Endothelial cell of umbilical vein (primary cell): ENCODE measurements around the gene ZNF791. TPM values are rescaled to one million over a fixed set of nuclear protein-coding genes. Genes with fewer than 3 reads are reported as not detected.

ENCODE experiments used
- BruUV-seq: library from RNA; stranded (reverse); fragments of 400-500 nt; replicated peaks from 2 replicates; lab custom pipeline; 2021; lab: Mats Ljungman, UMichigan
- CTCF ChIA-PET: fragments of 300-600, 350-600 bp; sonication (Branson Sonifier 250); formaldehyde crosslinking; loops from one replicate; lab custom pipeline; 2021; ENCODE audit warnings: antibody characterized with exemption, inconsistent platforms; lab: Charles Lee
- POLR2A ChIA-PET: fragments of 300-600, 350-600 bp; sonication (Branson Sonifier 250); formaldehyde crosslinking; loops from one replicate; lab custom pipeline; 2021; ENCODE audit warnings: antibody characterized with exemption, inconsistent platforms; lab: Charles Lee
- DNase-seq: peaks from one replicate; pipeline ENCODE4 v3.0.0-alpha.2; 2011; ENCODE audit warnings: low read depth, low spot score
- FAIRE-seq: peaks from 2 replicates; lab custom pipeline; 2011; peaks lifted over from hg19 to GRCh38; lab: Jason Lieb, UNC
- H2AFZ ChIP-seq: 2 replicates; pipeline ENCODE4 v1.6.0; 2012; ENCODE audit warnings: low read depth, low read length, control low read depth, inconsistent platforms
- H3K27ac ChIP-seq: 2 replicates; pipeline ENCODE4 v1.5.1; 2011; ENCODE audit warnings: low read depth, mild to moderate bottlenecking, control low read depth, low read length, moderate library complexity; ENCODE audit not compliant: insufficient read depth
- H3K27me3 ChIP-seq, 2 experiments: 2 replicates each; pipeline versions ENCODE4 v1.6.0 to v1.6.1; 2011; ENCODE audit warnings: low read length in 2 of 2, mixed read lengths in 1 of 2; ENCODE audit not compliant: control insufficient read depth in 2 of 2, insufficient read depth in 2 of 2
- H3K36me3 ChIP-seq, 2 experiments: 2 replicates in 1 of 2; 3 replicates in 1 of 2; pipeline ENCODE4 v1.5.1; 2011; ENCODE audit warnings: low read length in 2 of 2, mild to moderate bottlenecking in 1 of 2, moderate library complexity in 1 of 2; ENCODE audit not compliant: control insufficient read depth in 2 of 2, insufficient read depth in 2 of 2; ENCODE audit errors: extremely low read depth in 1 of 2
- H3K4me1 ChIP-seq: 3 replicates; pipeline ENCODE4 v1.5.1; 2011; ENCODE audit warnings: mild to moderate bottlenecking, low read length; ENCODE audit not compliant: control insufficient read depth, insufficient read depth; ENCODE audit errors: extremely low read depth
- H3K4me2 ChIP-seq: 2 replicates; pipeline ENCODE4 v1.6.1; 2011; ENCODE audit warnings: low read length, control low read depth, mixed read lengths; ENCODE audit not compliant: insufficient read depth
- H3K4me3 ChIP-seq, 3 experiments: fragments of 200-600 bp in 1 of 3; sonication (generic), shearing (Covaris generic) in 1 of 3; replicated peaks in 1 of 3; 2 replicates each; pipeline ENCODE4 v1.5.1; 2011 to 2016; ENCODE audit warnings: control low read depth in 3 of 3, low read length in 3 of 3, mild to moderate bottlenecking in 2 of 3, inconsistent platforms in 1 of 3, low read depth in 1 of 3, moderate library complexity in 1 of 3; ENCODE audit not compliant: insufficient read depth in 1 of 3
- H3K79me2 ChIP-seq: 2 replicates; pipeline ENCODE4 v1.6.0; 2012; ENCODE audit warnings: low read length, inconsistent platforms; ENCODE audit not compliant: control insufficient read depth, insufficient read depth
- H3K9ac ChIP-seq: replicated peaks from 2 replicates; pipeline ENCODE3; 2011; ENCODE audit warnings: low read length, control low read depth; ENCODE audit not compliant: insufficient read depth; ENCODE audit errors: extremely low read depth
- H3K9me1 ChIP-seq: replicated peaks from 3 replicates; pipeline ENCODE4 v1.6.0; 2011; ENCODE audit warnings: mild to moderate bottlenecking, low read length; ENCODE audit not compliant: control insufficient read depth, insufficient read depth; ENCODE audit errors: extremely low read depth
- H3K9me3 ChIP-seq: replicated peaks from 2 replicates; pipeline ENCODE4 v1.5.1; 2012; ENCODE audit warnings: low read length, inconsistent platforms; ENCODE audit not compliant: control insufficient read depth, insufficient read depth
- H4K20me1 ChIP-seq: replicated peaks from 2 replicates; pipeline ENCODE3; 2011; ENCODE audit warnings: mild to moderate bottlenecking, low read length; ENCODE audit not compliant: control insufficient read depth, insufficient read depth; ENCODE audit errors: extremely low read depth
- EZH2 ChIP-seq: IDR thresholded peaks from 2 replicates; pipeline ENCODE4 v1.6.1; 2012; ENCODE audit warnings: borderline replicate concordance, low read depth, mild to moderate bottlenecking, moderate library complexity, low read length, inconsistent platforms; ENCODE audit not compliant: severe bottlenecking
- FOS ChIP-seq: IDR thresholded peaks from 2 replicates; pipeline ENCODE4 v1.6.1; 2011; ENCODE audit warnings: mild to moderate bottlenecking, low read length, moderate library complexity, borderline replicate concordance; ENCODE audit not compliant: insufficient read depth
- GATA2 ChIP-seq: IDR thresholded peaks from 2 replicates; pipeline ENCODE4 v1.7.0; 2011; ENCODE audit warnings: low read depth, mild to moderate bottlenecking, moderate library complexity, mixed read lengths, low read length; ENCODE audit not compliant: insufficient read length, insufficient read depth
- JUN ChIP-seq: IDR thresholded peaks from 2 replicates; pipeline ENCODE4 v1.6.1; 2011; ENCODE audit warnings: borderline replicate concordance, low read depth; ENCODE audit not compliant: insufficient read length, insufficient read depth
- MYC ChIP-seq: IDR thresholded peaks from one replicate; pipeline ENCODE4 v1.6.1; 2011; ENCODE audit warnings: mild to moderate bottlenecking, low read depth, low read length
- POLR2A ChIP-seq: IDR thresholded peaks from 2 replicates; pipeline ENCODE4 v1.6.1; 2012; ENCODE audit warnings: low read depth, mild to moderate bottlenecking, control low read depth, low read length
- POLR2AphosphoS5 ChIP-seq: IDR thresholded peaks from 2 replicates; pipeline ENCODE4 v1.6.1; 2012; ENCODE audit warnings: low read depth, mild to moderate bottlenecking, control low read depth, low read length, moderate library complexity; ENCODE audit not compliant: insufficient read depth
- dilution Hi-C: fragments of 300-500 bp; cut with MboI; formaldehyde crosslinking; loops from one replicate; pipeline ENCODE4 v1.15.0; 2019; ENCODE audit warnings: low sequenced_read_pairs; ENCODE audit not compliant: extremely low pct_ligation_motif_present
- intact Hi-C: fragments of 100-400 bp; cut with micrococcal nuclease; formaldehyde crosslinking; loops from one replicate; pipeline ENCODE4 v1.10.0; 2022
- polyA plus RNA-seq, 4 experiments: library from polyadenylated mRNA; depleted of rRNA in 3 of 4; stranded (reverse) in 3 of 4; unstranded in 1 of 4; fragments of >200 nt; gene quantifications; 2 replicates each; pipeline versions ENCODE4 v1.2.1 to v1.2.3, GENCODE V29; 2011 to 2012; ENCODE audit warnings: missing spikeins in 1 of 4
- total RNA-seq: library from RNA; stranded (reverse); gene quantifications from 2 replicates; pipeline ENCODE4 v1.2.3, GENCODE V29; 2021
- TF ChIP-seq, protein P1 (sequence below), 2 donors: IDR thresholded peaks; 1 replicate in 1 of 2; 2 replicates in 1 of 2; pipeline ENCODE4 v1.5.1; 2011; ENCODE audit warnings: low read length in 2 of 2, mild to moderate bottlenecking in 2 of 2, moderate library complexity in 2 of 2, control low read depth in 1 of 2, inconsistent platforms in 1 of 2, low read depth in 1 of 2; ENCODE audit not compliant: insufficient read depth in 1 of 2; ENCODE audit errors: extremely low read depth in 1 of 2
- TF ChIP-seq, protein P2 (sequence below): IDR thresholded peaks from 2 replicates; pipeline ENCODE4 v1.6.1; 2011; ENCODE audit not compliant: insufficient read depth, insufficient read length

Gene ZNF791
- total and polyA plus RNA-seq, 2 donors (not counting 3 experiments of a cell fraction or from before 2014, with no cell fraction given): 8.3 to 21.8 TPM

DNA sequence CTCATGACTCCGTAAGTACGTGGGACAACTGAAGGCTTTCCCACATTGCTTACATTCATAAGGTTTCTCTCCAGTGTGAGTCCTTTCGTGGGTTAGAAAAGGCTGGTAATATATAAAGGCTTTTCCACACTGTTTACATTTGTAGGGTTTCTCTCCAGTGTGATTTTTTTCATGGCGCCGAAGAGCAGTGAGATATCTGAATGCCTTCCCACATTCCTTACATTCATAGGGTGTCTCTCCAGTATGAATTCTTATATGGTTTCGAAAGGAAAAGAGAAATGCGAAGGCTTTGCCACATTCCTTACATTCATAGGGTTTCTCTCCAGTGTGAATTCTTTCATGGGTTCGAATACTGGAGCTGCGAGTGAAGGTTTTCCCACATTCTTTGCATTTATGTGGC is 29.6 kb upstream of the ZNF791 start:
- peaks cover 3 to 17% of the 10 kb centered on the region in 2 experiments for H3K36me3 ChIP-seq
- H3K9ac ChIP-seq: no peak overlapping the region
- H3K27ac ChIP-seq: no peak overlapping the region
- H3K9me1 ChIP-seq: no peaks in the 10 kb centered on the region
- H3K9me3 ChIP-seq: peaks cover 11% of the 10 kb centered on the region
- H3K4me3 ChIP-seq: no peak overlapping the region
- FAIRE-seq: no peak
- no peak for DNase-seq
- TF ChIP-seq POLR2A (no peak), FOS (no peak), GATA2 (no peak), JUN (no peak), POLR2AphosphoS5 (no peak), EZH2 (no peak), MYC (no peak)
- TF ChIP-seq, protein P1, sequence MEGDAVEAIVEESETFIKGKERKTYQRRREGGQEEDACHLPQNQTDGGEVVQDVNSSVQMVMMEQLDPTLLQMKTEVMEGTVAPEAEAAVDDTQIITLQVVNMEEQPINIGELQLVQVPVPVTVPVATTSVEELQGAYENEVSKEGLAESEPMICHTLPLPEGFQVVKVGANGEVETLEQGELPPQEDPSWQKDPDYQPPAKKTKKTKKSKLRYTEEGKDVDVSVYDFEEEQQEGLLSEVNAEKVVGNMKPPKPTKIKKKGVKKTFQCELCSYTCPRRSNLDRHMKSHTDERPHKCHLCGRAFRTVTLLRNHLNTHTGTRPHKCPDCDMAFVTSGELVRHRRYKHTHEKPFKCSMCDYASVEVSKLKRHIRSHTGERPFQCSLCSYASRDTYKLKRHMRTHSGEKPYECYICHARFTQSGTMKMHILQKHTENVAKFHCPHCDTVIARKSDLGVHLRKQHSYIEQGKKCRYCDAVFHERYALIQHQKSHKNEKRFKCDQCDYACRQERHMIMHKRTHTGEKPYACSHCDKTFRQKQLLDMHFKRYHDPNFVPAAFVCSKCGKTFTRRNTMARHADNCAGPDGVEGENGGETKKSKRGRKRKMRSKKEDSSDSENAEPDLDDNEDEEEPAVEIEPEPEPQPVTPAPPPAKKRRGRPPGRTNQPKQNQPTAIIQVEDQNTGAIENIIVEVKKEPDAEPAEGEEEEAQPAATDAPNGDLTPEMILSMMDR (IDR thresholded peaks at IDR 0.05; ENCODE audit: extremely low read depth in 1 of 2, insufficient read depth in 1 of 2, low read depth in 1 of 2, low read length in 2 of 2): no peak
- TF ChIP-seq, protein P2, sequence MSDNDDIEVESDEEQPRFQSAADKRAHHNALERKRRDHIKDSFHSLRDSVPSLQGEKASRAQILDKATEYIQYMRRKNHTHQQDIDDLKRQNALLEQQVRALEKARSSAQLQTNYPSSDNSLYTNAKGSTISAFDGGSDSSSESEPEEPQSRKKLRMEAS: no peak
- no TSS peak for BruUV-seq
- POLR2A ChIA-PET: no interaction called here
- no peak overlapping the region for H2AFZ ChIP-seq
- H3K4me2 ChIP-seq: no peak overlapping the region
- no peaks in the 10 kb centered on the region for H3K4me1 ChIP-seq
- H4K20me1 ChIP-seq: no peaks in the 10 kb centered on the region
- dilution Hi-C loops: no loop called here
- no peaks in the 10 kb centered on the region for H3K79me2 ChIP-seq
- intact Hi-C loops: no loop called here
- CTCF ChIA-PET: no interaction called here
- no peaks in the 10 kb centered on the region for H3K27me3 ChIP-seq
